Calu3 (cell line): ENCODE measurements around the gene SEMA5A. TPM values are rescaled to one million over a fixed set of nuclear protein-coding genes. Genes with fewer than 3 reads are reported as not detected.

Experiments used
- BruUV-seq: library from RNA; stranded (reverse); fragments of 400-500 nt; replicated peaks from 2 replicates; lab custom pipeline; 2021; lab: Mats Ljungman, UMichigan
- CTCF ChIA-PET: fragments of 300-600 bp; sonication (Branson Sonifier 250); formaldehyde crosslinking; loops from one replicate; lab custom pipeline; 2022; ENCODE audit warnings: antibody characterized with exemption; lab: Charles Lee
- DNase-seq: peaks from one replicate; pipeline ENCODE4 v3.0.0; 2022
- H3K27ac Mint-ChIP-seq: one replicate; pipeline ENCODE4 v1.8.0; 2022; ENCODE audit warnings: mixed read lengths; ENCODE audit not compliant: unreplicated experiment
- H3K27me3 Mint-ChIP-seq: one replicate; pipeline ENCODE4 v1.8.0; 2022; ENCODE audit warnings: mixed read lengths; ENCODE audit not compliant: unreplicated experiment
- H3K36me3 Mint-ChIP-seq: one replicate; pipeline ENCODE4 v1.8.0; 2022; ENCODE audit warnings: mild to moderate bottlenecking, moderate library complexity, mixed read lengths; ENCODE audit not compliant: insufficient read depth, unreplicated experiment
- H3K4me1 Mint-ChIP-seq: one replicate; pipeline ENCODE4 v1.8.0; 2022; ENCODE audit warnings: mild to moderate bottlenecking, low read depth, mixed read lengths; ENCODE audit not compliant: unreplicated experiment
- H3K4me3 Mint-ChIP-seq: one replicate; pipeline ENCODE4 v1.8.0; 2022; ENCODE audit warnings: mild to moderate bottlenecking, low read depth, moderate library complexity, mixed read lengths; ENCODE audit not compliant: unreplicated experiment
- H3K9me3 Mint-ChIP-seq: one replicate; pipeline ENCODE4 v1.8.0; 2022; ENCODE audit warnings: low read depth, mixed read lengths; ENCODE audit not compliant: unreplicated experiment
- CTCF ChIP-seq: fragments of 200-600 bp; IDR thresholded peaks from one replicate; pipeline ENCODE4 v1.8.0; 2022; ENCODE audit warnings: antibody characterized with exemption; ENCODE audit not compliant: unreplicated experiment
- intact Hi-C: fragments of 100-400 bp; cut with micrococcal nuclease; formaldehyde crosslinking; loops from one replicate; pipeline ENCODE4 v1.10.0; 2022; ENCODE audit not compliant: unreplicated experiment
- total RNA-seq: library from RNA; stranded (reverse); gene quantifications from 2 replicates; pipeline ENCODE4 v1.2.3, GENCODE V29; 2022

Gene SEMA5A
- total RNA-seq, 1 experiment from 2014 or later: 0.52 TPM

DNA sequence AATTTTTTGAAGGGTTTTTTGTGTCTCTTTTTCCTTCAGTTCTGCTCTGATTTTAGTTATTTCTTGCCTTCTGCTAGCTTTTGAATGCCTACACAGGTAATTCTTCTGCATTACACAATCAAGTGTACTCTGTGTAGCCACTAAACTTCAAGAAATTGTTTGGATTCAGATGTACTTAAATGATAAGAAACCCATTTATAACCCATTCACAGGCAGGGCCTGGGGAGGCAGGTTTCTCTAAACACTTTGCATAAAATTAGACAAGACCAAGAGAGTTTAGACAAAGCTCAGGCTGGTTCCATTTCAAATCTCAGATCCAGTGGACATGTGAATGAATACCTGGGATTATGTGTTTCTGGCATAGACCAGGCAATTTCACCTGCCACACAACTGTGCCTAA lies 41.3 kb upstream of the SEMA5A start:
- no peak for DNase-seq
- Mint-ChIP-seq H3K9me3 (peaks cover 8% of the 10 kb centered on the region), H3K27me3 (no peaks in the 10 kb centered on the region), H3K4me3 (no peak overlapping the region), H3K36me3 (no peaks in the 10 kb centered on the region), H3K4me1 (no peaks in the 10 kb centered on the region), H3K27ac (no peak overlapping the region)
- CTCF ChIA-PET: no interaction called here
- intact Hi-C loops: no loop called here
- no TSS peak for BruUV-seq
- TF ChIP-seq CTCF: no peak

DNA sequence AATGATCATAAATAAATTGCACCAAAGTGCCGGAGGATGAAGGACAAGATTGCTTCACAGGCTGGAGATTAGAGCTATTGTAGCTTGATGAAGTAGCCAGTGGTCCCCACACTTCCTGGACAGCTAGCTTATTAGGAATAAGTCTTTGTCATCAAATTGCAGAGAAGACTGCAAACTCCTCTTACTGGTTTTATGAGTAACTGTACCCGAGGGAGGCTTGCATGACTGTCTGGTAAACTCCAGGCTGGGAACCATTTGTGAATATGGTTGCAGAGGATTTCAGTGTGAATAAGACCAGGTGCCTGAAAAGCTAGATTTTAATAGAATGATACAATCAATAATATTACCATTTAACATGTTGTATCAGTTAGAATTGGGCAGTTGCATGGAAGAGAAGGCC lies 36.5 kb upstream of the SEMA5A start:
- DNase-seq: no peak
- no peaks in the 10 kb centered on the region for H3K36me3 Mint-ChIP-seq
- no TSS peak for BruUV-seq
- intact Hi-C loops: no loop called here
- CTCF ChIA-PET: no interaction called here
- no peak for TF ChIP-seq CTCF
- H3K4me1 Mint-ChIP-seq: no peaks in the 10 kb centered on the region
- H3K4me3 Mint-ChIP-seq: no peak overlapping the region
- peaks cover 5% of the 10 kb centered on the region for H3K9me3 Mint-ChIP-seq
- H3K27me3 Mint-ChIP-seq: no peaks in the 10 kb centered on the region
- H3K27ac Mint-ChIP-seq: no peak overlapping the region

DNA sequence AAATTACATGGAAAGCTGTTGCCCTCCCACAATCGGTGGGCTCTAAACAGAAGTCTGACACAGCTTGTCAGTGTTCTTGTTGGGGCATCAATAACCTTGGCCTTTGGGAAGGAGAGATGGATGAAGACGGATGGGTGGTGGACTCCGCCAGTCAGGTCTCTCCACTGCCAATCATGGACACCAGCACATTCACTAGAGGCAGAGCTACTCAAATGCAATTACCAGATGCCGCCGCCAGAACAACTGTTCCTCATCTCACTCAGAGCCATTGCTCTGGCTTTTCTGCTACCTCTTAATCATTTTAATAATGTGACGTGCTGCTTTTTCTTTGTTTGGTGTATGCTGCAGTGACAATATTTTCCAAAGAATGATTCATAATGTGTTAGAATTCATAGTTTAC lies 27.9 kb upstream of the SEMA5A start:
- peaks cover 12% of the 10 kb centered on the region for H3K9me3 Mint-ChIP-seq

DNA sequence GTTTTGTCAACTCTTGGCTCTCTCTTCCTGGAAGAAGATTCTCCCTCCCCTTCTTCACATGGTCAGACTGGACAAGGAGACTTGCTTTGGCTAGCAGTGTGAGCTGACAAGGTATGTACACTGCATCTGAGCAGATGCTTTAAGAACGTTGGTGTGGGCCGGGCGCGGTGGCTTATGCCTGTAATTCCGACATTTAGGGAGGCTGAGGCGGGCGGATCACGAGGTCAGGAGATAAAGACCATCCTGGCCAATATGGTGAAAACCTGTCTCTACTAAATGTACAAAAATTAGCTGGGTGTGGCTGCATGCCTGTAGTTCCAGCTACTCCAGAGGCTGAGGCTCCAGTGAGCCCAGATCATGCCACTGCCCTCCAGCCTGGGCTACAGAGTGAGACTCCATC lies 26.4 kb upstream of the SEMA5A start:
- Mint-ChIP-seq H3K9me3 (peaks cover 13% of the 10 kb centered on the region), H3K4me1 (no peaks in the 10 kb centered on the region), H3K4me3 (no peak overlapping the region), H3K36me3 (no peaks in the 10 kb centered on the region), H3K27ac (no peak overlapping the region), H3K27me3 (no peaks in the 10 kb centered on the region)
- intact Hi-C loops: no loop called here
- BruUV-seq: no TSS peak
- CTCF ChIA-PET: no interaction called here
- no peak for TF ChIP-seq CTCF
- DNase-seq: no peak

More for the DNA sequence above, 27.9 kb upstream of the SEMA5A start:
- CTCF ChIA-PET: no interaction called here
- no peak for DNase-seq
- H3K36me3 Mint-ChIP-seq: no peaks in the 10 kb centered on the region
- no peak overlapping the region for H3K27ac Mint-ChIP-seq
- H3K4me1 Mint-ChIP-seq: no peaks in the 10 kb centered on the region
- H3K4me3 Mint-ChIP-seq: no peak overlapping the region
- intact Hi-C loops: no loop called here
- TF ChIP-seq CTCF: no peak
- BruUV-seq: no TSS peak
- H3K27me3 Mint-ChIP-seq: no peaks in the 10 kb centered on the region
